Fibroblast of lung (primary cell): Measurements from ENCODE around the gene RGS18. TPM values are rescaled to one million over a fixed set of nuclear protein-coding genes. Genes with fewer than 3 reads are reported as not detected.

Experiments used
- DNase-seq, 2 donors: peaks; one replicate each; pipeline versions ENCODE4 v3.0.0 to v3.0.0-alpha.2; 2010; ENCODE audit warnings: low read depth in 2 of 2
- H2AFZ ChIP-seq: 2 replicates; pipeline ENCODE4 v1.5.1; 2012; ENCODE audit warnings: low read length, control low read depth, inconsistent platforms
- H3K27ac ChIP-seq: 2 replicates; pipeline ENCODE4 v1.5.1; 2011; ENCODE audit warnings: low read length, control low read depth; ENCODE audit not compliant: insufficient read depth
- H3K27me3 ChIP-seq: 2 replicates; pipeline ENCODE4 v1.5.1; 2011; ENCODE audit warnings: mild to moderate bottlenecking, low read length; ENCODE audit not compliant: control insufficient read depth, insufficient read depth
- H3K36me3 ChIP-seq: 2 replicates; pipeline ENCODE4 v1.5.1; 2011; ENCODE audit warnings: low read length; ENCODE audit not compliant: control insufficient read depth, insufficient read depth
- H3K4me1 ChIP-seq: 2 replicates; pipeline ENCODE4 v1.5.1; 2011; ENCODE audit warnings: low read length; ENCODE audit not compliant: control insufficient read depth, insufficient read depth; ENCODE audit errors: extremely low read depth
- H3K4me2 ChIP-seq: 2 replicates; pipeline ENCODE4 v1.5.1; 2011; ENCODE audit warnings: low read length, control low read depth; ENCODE audit not compliant: insufficient read depth; ENCODE audit errors: extremely low read depth
- H3K4me3 ChIP-seq, 4 experiments: fragments of 200-600 bp in 1 of 4; sonication (generic) in 1 of 4; replicated peaks in 1 of 4; 2 replicates each; pipeline ENCODE4 v1.5.1; 2011 to 2016; ENCODE audit warnings: low read length in 4 of 4, low read depth in 3 of 4, mild to moderate bottlenecking in 3 of 4, control low read depth in 2 of 4, inconsistent platforms in 1 of 4, mixed read lengths in 1 of 4; ENCODE audit not compliant: insufficient read depth in 1 of 4; ENCODE audit errors: control extremely low read depth in 1 of 4
- H3K79me2 ChIP-seq: 2 replicates; pipeline ENCODE4 v1.5.1; 2012; ENCODE audit warnings: mild to moderate bottlenecking, low read length, inconsistent platforms; ENCODE audit not compliant: control insufficient read depth, insufficient read depth
- H3K9ac ChIP-seq: 2 replicates; pipeline ENCODE4 v1.5.1; 2011; ENCODE audit warnings: mild to moderate bottlenecking, low read length, control low read depth; ENCODE audit not compliant: insufficient read depth
- H3K9me3 ChIP-seq: 2 replicates; pipeline ENCODE4 v1.5.1; 2012; ENCODE audit warnings: low read depth, low read length; ENCODE audit not compliant: control insufficient read depth, insufficient read depth
- H4K20me1 ChIP-seq: 2 replicates; pipeline ENCODE4 v1.5.1; 2011; ENCODE audit warnings: low read length; ENCODE audit not compliant: control insufficient read depth, insufficient read depth; ENCODE audit errors: extremely low read depth
- EZH2 ChIP-seq: IDR thresholded peaks from 2 replicates; pipeline ENCODE4 v1.5.1; 2012; ENCODE audit warnings: low read length, control low read depth, mild to moderate bottlenecking; ENCODE audit errors: missing control alignments
- polyA plus RNA-seq, 2 donors: library from polyadenylated mRNA; depleted of rRNA in 1 of 2; stranded (reverse) in 1 of 2; unstranded in 1 of 2; fragments of >200 nt; gene quantifications; 2 replicates each; pipeline ENCODE4 v1.2.1, GENCODE V29; 2011 to 2012; ENCODE audit warnings: missing spikeins in 1 of 2
- total RNA-seq: library from RNA; depleted of rRNA; stranded (reverse); fragments of >200 nt; gene quantifications from 2 replicates; pipeline ENCODE4 v1.2.1, GENCODE V29; 2014
- TF ChIP-seq, protein P1 (sequence below), 2 donors: IDR thresholded peaks in 1 of 2; conservative IDR thresholded peaks in 1 of 2; 1 replicate in 1 of 2; 2 replicates in 1 of 2; pipeline ENCODE4 v1.5.1; 2011 to 2012; ENCODE audit warnings: low read length in 2 of 2, control low read depth in 1 of 2, inconsistent platforms in 1 of 2, low read depth in 1 of 2, mild to moderate bottlenecking in 1 of 2

The RGS18 gene
- total and polyA plus RNA-seq, 2 donors (not counting 1 experiment from before 2014, with no cell fraction given): 0.17 TPM; not detected in 1

DNA sequence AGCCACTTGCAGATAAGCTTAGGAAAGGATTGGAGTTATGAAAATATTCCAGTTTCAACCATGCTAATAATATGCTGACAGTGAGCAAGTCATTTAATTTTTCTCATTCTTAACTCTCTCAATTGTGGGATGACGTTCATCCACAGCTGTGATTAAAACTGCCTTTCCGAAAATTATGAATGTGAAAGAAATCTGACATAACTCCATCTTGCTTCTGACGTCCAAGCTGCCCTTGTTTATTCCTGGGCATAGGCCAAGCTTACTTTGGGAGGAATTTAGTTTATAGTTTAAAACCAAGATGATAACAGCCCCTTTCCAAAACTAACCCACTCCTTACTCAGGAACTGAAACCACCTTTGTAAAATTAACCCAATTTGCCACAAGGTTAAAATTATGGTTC lies 11.0 kb upstream of the RGS18 start:
- Histone ChIP-seq H3K4me2 (no peak overlapping the region), H3K4me3 (no peak overlapping the region), H3K79me2 (no peaks in the 10 kb centered on the region), H2AFZ (no peak overlapping the region), H3K27ac (peak overlapping the region; percentile 51), H3K9me3 (no peaks in the 10 kb centered on the region), H4K20me1 (no peaks in the 10 kb centered on the region), H3K36me3 (no peaks in the 10 kb centered on the region), H3K27me3 (no peaks in the 10 kb centered on the region), H3K9ac (no peak overlapping the region), H3K4me1 (no peaks in the 10 kb centered on the region)
- DNase-seq: peak; percentile 14 to 79
- no peak for TF ChIP-seq EZH2
- TF ChIP-seq, protein P1, sequence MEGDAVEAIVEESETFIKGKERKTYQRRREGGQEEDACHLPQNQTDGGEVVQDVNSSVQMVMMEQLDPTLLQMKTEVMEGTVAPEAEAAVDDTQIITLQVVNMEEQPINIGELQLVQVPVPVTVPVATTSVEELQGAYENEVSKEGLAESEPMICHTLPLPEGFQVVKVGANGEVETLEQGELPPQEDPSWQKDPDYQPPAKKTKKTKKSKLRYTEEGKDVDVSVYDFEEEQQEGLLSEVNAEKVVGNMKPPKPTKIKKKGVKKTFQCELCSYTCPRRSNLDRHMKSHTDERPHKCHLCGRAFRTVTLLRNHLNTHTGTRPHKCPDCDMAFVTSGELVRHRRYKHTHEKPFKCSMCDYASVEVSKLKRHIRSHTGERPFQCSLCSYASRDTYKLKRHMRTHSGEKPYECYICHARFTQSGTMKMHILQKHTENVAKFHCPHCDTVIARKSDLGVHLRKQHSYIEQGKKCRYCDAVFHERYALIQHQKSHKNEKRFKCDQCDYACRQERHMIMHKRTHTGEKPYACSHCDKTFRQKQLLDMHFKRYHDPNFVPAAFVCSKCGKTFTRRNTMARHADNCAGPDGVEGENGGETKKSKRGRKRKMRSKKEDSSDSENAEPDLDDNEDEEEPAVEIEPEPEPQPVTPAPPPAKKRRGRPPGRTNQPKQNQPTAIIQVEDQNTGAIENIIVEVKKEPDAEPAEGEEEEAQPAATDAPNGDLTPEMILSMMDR (conservative IDR thresholded peaks at IDR 0.05 in 1 of 2, IDR thresholded peaks at IDR 0.05 in 1 of 2; ENCODE audit: low read depth in 1 of 2, low read length in 2 of 2): no peak

DNA sequence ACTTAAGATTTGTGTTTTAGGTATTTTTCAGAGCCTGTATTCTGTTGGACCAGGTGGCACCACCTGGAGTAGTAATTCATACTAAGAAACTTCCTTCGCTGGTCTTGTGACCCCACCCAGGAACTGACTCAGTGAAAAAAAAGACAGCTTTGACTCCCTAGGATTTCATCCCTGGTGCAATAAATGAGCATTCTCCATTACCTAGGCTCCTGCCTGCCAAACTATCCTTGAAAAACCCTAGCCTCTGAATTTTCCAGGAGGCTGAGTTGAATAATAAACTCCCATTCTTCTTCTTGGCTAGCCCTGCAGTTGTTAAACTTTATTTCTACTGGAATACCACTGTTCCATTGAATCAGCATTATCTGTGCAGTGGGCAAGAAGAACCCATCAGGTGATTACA lies 10.6 kb upstream of the RGS18 start:
- H3K9me3 ChIP-seq: no peaks in the 10 kb centered on the region
- no peak overlapping the region for H3K4me2 ChIP-seq
- H3K27me3 ChIP-seq: no peaks in the 10 kb centered on the region
- H3K4me1 ChIP-seq: no peaks in the 10 kb centered on the region
- H3K79me2 ChIP-seq: no peaks in the 10 kb centered on the region
- H3K27ac ChIP-seq: no peak overlapping the region
- no peak for DNase-seq
- no peaks in the 10 kb centered on the region for H4K20me1 ChIP-seq
- TF ChIP-seq, protein P1 (conservative IDR thresholded peaks at IDR 0.05 in 1 of 2, IDR thresholded peaks at IDR 0.05 in 1 of 2; ENCODE audit: low read depth in 1 of 2, low read length in 2 of 2): no peak
- TF ChIP-seq EZH2: no peak
- no peak overlapping the region for H3K4me3 ChIP-seq
- no peak overlapping the region for H2AFZ ChIP-seq
- H3K36me3 ChIP-seq: no peaks in the 10 kb centered on the region
- H3K9ac ChIP-seq: no peak overlapping the region

DNA sequence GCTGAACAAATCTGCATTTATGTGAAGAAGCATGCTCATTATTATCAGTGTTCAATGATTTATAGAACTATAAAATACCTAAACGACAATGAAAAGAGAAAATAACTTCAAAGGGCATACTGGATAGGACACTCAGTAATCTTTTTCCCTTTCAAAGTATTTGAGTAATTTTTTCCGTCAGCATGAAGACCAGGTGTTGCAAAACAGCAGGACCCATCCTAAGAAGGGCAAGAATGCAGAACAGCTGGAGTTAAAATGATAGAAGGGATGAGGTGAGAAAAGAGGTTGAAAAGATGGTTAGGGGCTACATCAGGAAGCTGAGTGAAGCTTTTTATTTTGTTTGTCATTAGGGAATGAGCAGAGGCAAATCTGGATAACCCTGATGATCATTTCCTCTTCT lies 7.1 kb upstream of the RGS18 start:
- no peaks in the 10 kb centered on the region for H3K79me2 ChIP-seq
- no peaks in the 10 kb centered on the region for H3K9me3 ChIP-seq
- no peak overlapping the region for H3K4me2 ChIP-seq
- H3K27me3 ChIP-seq: no peaks in the 10 kb centered on the region
- DNase-seq: no peak
- no peaks in the 10 kb centered on the region for H3K36me3 ChIP-seq
- H3K27ac ChIP-seq: no peak overlapping the region
- H2AFZ ChIP-seq: no peak overlapping the region
- TF ChIP-seq, protein P1 (conservative IDR thresholded peaks at IDR 0.05 in 1 of 2, IDR thresholded peaks at IDR 0.05 in 1 of 2; ENCODE audit: low read depth in 1 of 2, low read length in 2 of 2): no peak
- no peak for TF ChIP-seq EZH2
- no peaks in the 10 kb centered on the region for H4K20me1 ChIP-seq
- H3K4me3 ChIP-seq: no peak overlapping the region
- no peak overlapping the region for H3K9ac ChIP-seq
- no peaks in the 10 kb centered on the region for H3K4me1 ChIP-seq
